Panc1 (cell line): ENCODE measurements around the gene ADI1.

ENCODE experiments used
- CTCF ChIP-seq: fragments of 450-650 bp; IDR thresholded peaks from 2 replicates; pipeline ENCODE4 v1.5.1; 2017; ENCODE audit warnings: mild to moderate bottlenecking
- POLR2AphosphoS5 ChIP-seq: IDR thresholded peaks from 2 replicates; pipeline ENCODE4 v1.6.1; 2012; ENCODE audit warnings: mild to moderate bottlenecking, low read depth, low read length, moderate library complexity
- SIN3A ChIP-seq: IDR thresholded peaks from 2 replicates; pipeline ENCODE4 v1.6.1; 2012; ENCODE audit warnings: low read depth, mild to moderate bottlenecking, low read length, moderate library complexity, borderline replicate concordance; ENCODE audit not compliant: insufficient read depth
- TCF7L2 ChIP-seq: IDR thresholded peaks from 2 replicates; pipeline ENCODE4 v1.6.1; 2011; ENCODE audit warnings: mild to moderate bottlenecking, low read depth, low read length, inconsistent platforms
- TF ChIP-seq, protein P1 (sequence below), 2 experiments: IDR thresholded peaks; 2 replicates each; pipeline ENCODE4 v1.6.1; 2011 to 2012; ENCODE audit warnings: low read depth in 2 of 2, control low read depth in 1 of 2, low read length in 1 of 2, mild to moderate bottlenecking in 1 of 2, moderate library complexity in 1 of 2; ENCODE audit not compliant: insufficient read depth in 1 of 2

- TF ChIP-seq CTCF (no peak), POLR2AphosphoS5 (no peak), SIN3A (no peak), TCF7L2 (no peak)
- TF ChIP-seq, protein P1, sequence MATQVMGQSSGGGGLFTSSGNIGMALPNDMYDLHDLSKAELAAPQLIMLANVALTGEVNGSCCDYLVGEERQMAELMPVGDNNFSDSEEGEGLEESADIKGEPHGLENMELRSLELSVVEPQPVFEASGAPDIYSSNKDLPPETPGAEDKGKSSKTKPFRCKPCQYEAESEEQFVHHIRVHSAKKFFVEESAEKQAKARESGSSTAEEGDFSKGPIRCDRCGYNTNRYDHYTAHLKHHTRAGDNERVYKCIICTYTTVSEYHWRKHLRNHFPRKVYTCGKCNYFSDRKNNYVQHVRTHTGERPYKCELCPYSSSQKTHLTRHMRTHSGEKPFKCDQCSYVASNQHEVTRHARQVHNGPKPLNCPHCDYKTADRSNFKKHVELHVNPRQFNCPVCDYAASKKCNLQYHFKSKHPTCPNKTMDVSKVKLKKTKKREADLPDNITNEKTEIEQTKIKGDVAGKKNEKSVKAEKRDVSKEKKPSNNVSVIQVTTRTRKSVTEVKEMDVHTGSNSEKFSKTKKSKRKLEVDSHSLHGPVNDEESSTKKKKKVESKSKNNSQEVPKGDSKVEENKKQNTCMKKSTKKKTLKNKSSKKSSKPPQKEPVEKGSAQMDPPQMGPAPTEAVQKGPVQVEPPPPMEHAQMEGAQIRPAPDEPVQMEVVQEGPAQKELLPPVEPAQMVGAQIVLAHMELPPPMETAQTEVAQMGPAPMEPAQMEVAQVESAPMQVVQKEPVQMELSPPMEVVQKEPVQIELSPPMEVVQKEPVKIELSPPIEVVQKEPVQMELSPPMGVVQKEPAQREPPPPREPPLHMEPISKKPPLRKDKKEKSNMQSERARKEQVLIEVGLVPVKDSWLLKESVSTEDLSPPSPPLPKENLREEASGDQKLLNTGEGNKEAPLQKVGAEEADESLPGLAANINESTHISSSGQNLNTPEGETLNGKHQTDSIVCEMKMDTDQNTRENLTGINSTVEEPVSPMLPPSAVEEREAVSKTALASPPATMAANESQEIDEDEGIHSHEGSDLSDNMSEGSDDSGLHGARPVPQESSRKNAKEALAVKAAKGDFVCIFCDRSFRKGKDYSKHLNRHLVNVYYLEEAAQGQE (IDR thresholded peaks at IDR 0.05; ENCODE audit: insufficient read depth in 1 of 2, low read depth in 2 of 2, low read length in 1 of 2), result no peak
Measured at GRCh38 chr2:3523551-3524041, 4.3 kb upstream of the ADI1 start.
